Osteoblast (primary cell): Measurements from ENCODE around the gene ADAMTS16. TPM values are rescaled to one million over a fixed set of nuclear protein-coding genes. Genes with fewer than 3 reads are reported as not detected.
A peak's percentile ranks its signal among the peaks of the same experiment; 100 is the strongest.

Source experiments
- DNase-seq: peaks from one replicate; pipeline ENCODE4 v3.0.0; 2011; ENCODE audit warnings: low spot score, mixed read lengths; ENCODE audit not compliant: insufficient read length; ENCODE audit errors: missing footprints
- H2AFZ ChIP-seq: 2 replicates; pipeline ENCODE4 v1.6.0; 2011; ENCODE audit warnings: mild to moderate bottlenecking, low read length
- H3K27ac ChIP-seq: 2 replicates; pipeline ENCODE4 v1.5.1; 2011; ENCODE audit warnings: mild to moderate bottlenecking, low read depth, low read length, moderate library complexity
- H3K27me3 ChIP-seq: 2 replicates; pipeline ENCODE4 v1.6.0; 2012; ENCODE audit warnings: mild to moderate bottlenecking, control low read depth, inconsistent platforms, low read length, moderate library complexity; ENCODE audit not compliant: insufficient read depth
- H3K36me3 ChIP-seq: 2 replicates; pipeline ENCODE4 v1.5.1; 2011; ENCODE audit warnings: mild to moderate bottlenecking, low read length, control low read depth, moderate library complexity; ENCODE audit not compliant: insufficient read depth
- H3K4me1 ChIP-seq: 2 replicates; pipeline ENCODE4 v1.5.1; 2011; ENCODE audit warnings: mild to moderate bottlenecking, low read length, control low read depth, moderate library complexity; ENCODE audit not compliant: insufficient read depth
- H3K4me2 ChIP-seq: 2 replicates; pipeline ENCODE4 v1.6.0; 2011; ENCODE audit warnings: mild to moderate bottlenecking, low read length; ENCODE audit not compliant: insufficient read depth
- H3K4me3 ChIP-seq: fragments of 200-600 bp; sonication (generic); 3 replicates; pipeline ENCODE4 v1.5.1; 2012; ENCODE audit warnings: mild to moderate bottlenecking, low read length, inconsistent platforms; ENCODE audit not compliant: insufficient read depth
- H3K79me2 ChIP-seq: 2 replicates; pipeline ENCODE4 v1.6.0; 2012; ENCODE audit warnings: mild to moderate bottlenecking, low read length, control low read depth, inconsistent platforms; ENCODE audit not compliant: insufficient read depth
- H3K9me3 ChIP-seq: 2 replicates; pipeline ENCODE4 v1.5.1; 2011; ENCODE audit warnings: low read depth, low read length, control low read depth
- H4K20me1 ChIP-seq: 2 replicates; pipeline ENCODE4 v1.6.0; 2012; ENCODE audit warnings: mild to moderate bottlenecking, low read length, control low read depth; ENCODE audit not compliant: insufficient read depth
- total RNA-seq: library from RNA; depleted of rRNA; stranded (reverse); fragments of >200 nt; gene quantifications from 2 replicates; pipeline ENCODE4 v1.2.3, GENCODE V29; 2012
- TF ChIP-seq, protein P1 (sequence below): IDR thresholded peaks from 2 replicates; pipeline ENCODE4 v1.5.1; 2011; ENCODE audit warnings: mild to moderate bottlenecking, low read depth, low read length, moderate library complexity; ENCODE audit errors: extremely low read depth

ADAMTS16 gene
- total RNA-seq, 1 donor: 1.4 TPM

DNA sequence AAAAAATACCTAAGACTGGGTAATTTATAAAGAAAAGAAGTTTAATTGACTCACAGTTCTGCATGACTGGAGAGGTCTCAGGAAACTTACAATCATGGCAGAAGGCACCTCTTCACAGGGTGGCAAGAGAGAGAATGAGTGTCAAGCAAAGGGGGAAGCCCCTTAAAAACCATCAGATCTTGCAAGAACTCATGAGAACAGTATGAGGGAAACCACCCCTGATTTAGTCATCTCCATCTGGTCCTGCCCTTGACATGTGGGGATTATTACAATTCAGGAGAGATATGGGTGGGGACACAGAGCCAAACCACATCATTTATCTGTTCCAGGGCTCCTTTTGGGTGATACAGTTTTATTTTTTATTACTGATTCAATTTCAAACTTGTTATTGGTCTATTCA, 23.2 kb upstream of the ADAMTS16 start:
- DNase-seq: no peak
- TF ChIP-seq, protein P1, sequence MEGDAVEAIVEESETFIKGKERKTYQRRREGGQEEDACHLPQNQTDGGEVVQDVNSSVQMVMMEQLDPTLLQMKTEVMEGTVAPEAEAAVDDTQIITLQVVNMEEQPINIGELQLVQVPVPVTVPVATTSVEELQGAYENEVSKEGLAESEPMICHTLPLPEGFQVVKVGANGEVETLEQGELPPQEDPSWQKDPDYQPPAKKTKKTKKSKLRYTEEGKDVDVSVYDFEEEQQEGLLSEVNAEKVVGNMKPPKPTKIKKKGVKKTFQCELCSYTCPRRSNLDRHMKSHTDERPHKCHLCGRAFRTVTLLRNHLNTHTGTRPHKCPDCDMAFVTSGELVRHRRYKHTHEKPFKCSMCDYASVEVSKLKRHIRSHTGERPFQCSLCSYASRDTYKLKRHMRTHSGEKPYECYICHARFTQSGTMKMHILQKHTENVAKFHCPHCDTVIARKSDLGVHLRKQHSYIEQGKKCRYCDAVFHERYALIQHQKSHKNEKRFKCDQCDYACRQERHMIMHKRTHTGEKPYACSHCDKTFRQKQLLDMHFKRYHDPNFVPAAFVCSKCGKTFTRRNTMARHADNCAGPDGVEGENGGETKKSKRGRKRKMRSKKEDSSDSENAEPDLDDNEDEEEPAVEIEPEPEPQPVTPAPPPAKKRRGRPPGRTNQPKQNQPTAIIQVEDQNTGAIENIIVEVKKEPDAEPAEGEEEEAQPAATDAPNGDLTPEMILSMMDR: no peak

DNA sequence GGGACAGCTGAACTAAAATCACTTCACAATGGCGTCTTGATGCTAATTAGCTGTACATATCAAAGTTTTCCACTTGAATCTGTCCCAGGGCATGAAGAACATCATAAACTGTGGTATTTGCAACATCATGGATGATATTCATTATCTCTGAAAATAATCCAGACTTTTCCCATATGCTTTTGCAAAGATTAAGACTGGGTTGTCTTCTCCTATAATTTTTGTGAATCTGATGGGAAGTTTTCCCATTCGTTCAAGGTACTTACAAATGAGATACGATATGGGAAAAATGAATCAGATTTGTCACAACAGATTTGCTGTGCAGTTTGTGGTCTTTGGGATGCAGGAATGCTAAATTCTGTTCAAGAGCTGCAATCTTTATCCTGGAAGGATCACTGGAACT, 17.4 kb upstream of the ADAMTS16 start:
- Histone ChIP-seq H3K4me3 (no peak overlapping the region), H3K36me3 (no peaks in the 10 kb centered on the region), H3K9me3 (no peaks in the 10 kb centered on the region), H3K4me2 (no peak overlapping the region), H3K79me2 (no peaks in the 10 kb centered on the region), H2AFZ (no peak overlapping the region), H3K27ac (no peak overlapping the region), H3K27me3 (no peaks in the 10 kb centered on the region), H3K4me1 (peaks cover 7% of the 10 kb centered on the region), H4K20me1 (no peaks in the 10 kb centered on the region)
- DNase-seq: no peak
- TF ChIP-seq, protein P1: no peak

More for the DNA sequence above, 23.2 kb upstream of the ADAMTS16 start:
- Histone ChIP-seq H3K79me2 (no peaks in the 10 kb centered on the region), H4K20me1 (no peaks in the 10 kb centered on the region), H3K36me3 (no peaks in the 10 kb centered on the region), H3K4me1 (no peaks in the 10 kb centered on the region), H2AFZ (no peak overlapping the region), H3K27me3 (no peaks in the 10 kb centered on the region), H3K4me2 (no peak overlapping the region), H3K27ac (no peak overlapping the region), H3K4me3 (no peak overlapping the region), H3K9me3 (no peaks in the 10 kb centered on the region)

DNA sequence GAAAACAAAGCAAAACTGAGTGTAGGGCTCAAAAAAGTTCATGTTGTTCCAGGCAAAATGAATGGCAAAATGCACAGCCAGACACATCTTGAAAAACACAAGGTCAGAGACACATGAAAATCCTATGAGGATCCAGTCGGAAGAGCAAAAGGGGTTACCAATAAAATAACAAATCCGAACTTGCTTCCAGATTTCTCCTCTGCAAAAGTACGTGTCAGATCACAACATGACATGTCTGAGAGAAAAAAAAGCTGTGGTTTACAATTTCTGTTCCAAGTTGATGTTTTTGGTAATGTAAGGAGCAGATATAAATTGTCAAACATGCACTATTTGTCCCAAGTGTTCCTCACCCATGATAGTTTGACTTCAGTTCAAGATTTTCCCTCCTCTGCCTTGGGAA, 15.9 kb upstream of the ADAMTS16 start:
- H3K4me1 ChIP-seq: peaks cover 7% of the 10 kb centered on the region
- no peaks in the 10 kb centered on the region for H3K9me3 ChIP-seq
- TF ChIP-seq, protein P1: no peak
- no peak for DNase-seq
- no peaks in the 10 kb centered on the region for H3K27me3 ChIP-seq
- H4K20me1 ChIP-seq: no peaks in the 10 kb centered on the region
- no peak overlapping the region for H3K4me2 ChIP-seq
- no peak overlapping the region for H3K27ac ChIP-seq
- no peak overlapping the region for H2AFZ ChIP-seq
- H3K36me3 ChIP-seq: no peaks in the 10 kb centered on the region
- no peak overlapping the region for H3K4me3 ChIP-seq
- no peaks in the 10 kb centered on the region for H3K79me2 ChIP-seq

DNA sequence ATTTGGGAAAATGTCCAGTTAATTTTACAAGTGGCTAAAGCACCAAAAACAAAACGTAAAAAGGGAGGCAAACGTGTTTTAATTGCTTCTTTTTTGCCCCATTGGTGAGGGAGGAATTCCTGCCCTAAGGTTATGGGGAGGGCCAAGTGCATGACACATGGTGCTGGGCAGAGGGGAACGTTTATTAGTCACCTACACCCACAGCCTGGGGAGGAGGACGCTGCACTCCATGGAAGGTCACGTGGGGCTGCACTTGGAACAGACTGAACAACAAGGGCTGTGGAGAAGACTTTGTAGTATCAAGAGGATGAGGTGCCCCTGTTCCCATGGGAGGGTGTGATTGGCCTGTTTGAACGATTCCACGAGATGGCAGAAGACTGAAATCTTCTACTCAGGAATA, 13.7 kb upstream of the ADAMTS16 start:
- Histone ChIP-seq H2AFZ (peak overlapping the region; percentile 55), H3K4me3 (no peak overlapping the region), H3K36me3 (no peaks in the 10 kb centered on the region), H3K4me1 (peaks cover 7% of the 10 kb centered on the region), H4K20me1 (no peaks in the 10 kb centered on the region), H3K27me3 (no peaks in the 10 kb centered on the region), H3K4me2 (peak overlapping the region; percentile 54), H3K27ac (no peak overlapping the region), H3K9me3 (no peaks in the 10 kb centered on the region), H3K79me2 (no peaks in the 10 kb centered on the region)
- TF ChIP-seq, protein P1: no peak
- DNase-seq: peak; percentile 65
